Pancreas (tissue), 10 donors: Measurements from ENCODE around the gene ACKR3. TPM values are rescaled to one million over a fixed set of nuclear protein-coding genes. Genes with fewer than 3 reads are reported as not detected.
A peak's percentile ranks its signal among the peaks of the same experiment; 100 is the strongest.

ENCODE experiments used
- ATAC-seq, 4 donors: fragments of 200-7000 bp; cut with Tn5 transposase; one replicate each; pipeline versions ENCODE4 v1.8.0 to v1.9.1; 2020; ENCODE audit warnings: mild to moderate bottlenecking in 4 of 4, moderate library complexity in 4 of 4
- DNase-seq, 6 donors: peaks; one replicate each; pipeline ENCODE4 v3.0.0-alpha.2; 2020
- FAIRE-seq: peaks from 2 replicates; lab custom pipeline; 2012; peaks lifted over from hg19 to GRCh38; lab: Jason Lieb, UNC
- H3K27ac ChIP-seq, 4 donors: fragments of 200-600 bp; sonication (generic); 1 replicate in 3 of 4; 2 replicates in 1 of 4; pipeline versions ENCODE4 v1.5.0 to v1.8.0; 2020
- H3K27me3 ChIP-seq, 4 donors: fragments of 200-600 bp; one replicate each; pipeline ENCODE4 v1.8.0; 2021
- H3K36me3 ChIP-seq, 3 donors: fragments of 200-600 bp; sonication (generic) in 1 of 3; one replicate each; pipeline versions ENCODE4 v1.5.0 to v1.8.0; 2020 to 2021
- H3K4me1 ChIP-seq, 3 donors: fragments of 200-600 bp; one replicate each; pipeline ENCODE4 v1.8.0; 2021
- H3K4me3 ChIP-seq, 4 donors: fragments of 200-600 bp; sonication (generic) in 2 of 4; one replicate each; pipeline versions ENCODE4 v1.5.0 to v1.8.0; 2020 to 2021
- H3K9me3 ChIP-seq, 4 donors: fragments of 200-600 bp; one replicate each; pipeline ENCODE4 v1.8.0; 2021
- WGBS, 2 donors: extraction: QIAGEN DNeasy Blood & Tissue Kit; methylation state at CpG; one replicate each; pipeline ENCODE4 v1.1.7; 2013; 5-methylcytosine and 5-hydroxymethylcytosine counted together
- intact Hi-C, 3 donors: fragments of 100-400 bp; cut with DNase I; formaldehyde crosslinking; loops; one replicate each; pipeline versions ENCODE4 v1.11.1 to v1.14.2; 2022
- polyA plus RNA-seq, 2 donors: library from polyadenylated mRNA; stranded (reverse); fragments of 200-250 nt; gene quantifications; one replicate each; pipeline ENCODE4 v1.2.3, GENCODE V29; 2013
- total RNA-seq, 6 donors: library from RNA; stranded (reverse); fragmentation: NEBNext Ultra II Directional in 4 of 6; extraction: Animal tissue kit (Norgen Biotek cat#: 25700) in 4 of 6; gene quantifications; one replicate each; pipeline versions ENCODE4 v1.2.1 to v1.2.4, GENCODE V29; 2021 to 2023
- TF ChIP-seq, protein P1 (sequence below), 4 donors: fragments of 200-600 bp; sonication (generic) in 3 of 4; IDR thresholded peaks; one replicate each; pipeline versions ENCODE4 v1.5.0 to v1.8.0; 2021; ENCODE audit warnings: antibody characterized with exemption in 4 of 4
- donor health status: healthy with polysubstance abuse.
- donor health status: DM: no; HTN: no; CAD: no; lungs with moderate emphysema.
- donor health status: DM: no; HTN: no; CAD: no.
- donor health status: control.
- donor health status: control.
- donor health status: Bipolar disorder and iron deficiency.
- donor health status: DM: yes; HTN: yes; CAD: no.
- donor health status: DM: no; HTN: no; CAD: no.
- donor health status: DM: no; HTN: no; CAD: no.
- donor health status: DM: yes; HTN: yes; CAD: no.

The ACKR3 gene
- total and polyA plus RNA-seq, 8 donors, result 6.2 to 30.3 (median 12.9) TPM

DNA sequence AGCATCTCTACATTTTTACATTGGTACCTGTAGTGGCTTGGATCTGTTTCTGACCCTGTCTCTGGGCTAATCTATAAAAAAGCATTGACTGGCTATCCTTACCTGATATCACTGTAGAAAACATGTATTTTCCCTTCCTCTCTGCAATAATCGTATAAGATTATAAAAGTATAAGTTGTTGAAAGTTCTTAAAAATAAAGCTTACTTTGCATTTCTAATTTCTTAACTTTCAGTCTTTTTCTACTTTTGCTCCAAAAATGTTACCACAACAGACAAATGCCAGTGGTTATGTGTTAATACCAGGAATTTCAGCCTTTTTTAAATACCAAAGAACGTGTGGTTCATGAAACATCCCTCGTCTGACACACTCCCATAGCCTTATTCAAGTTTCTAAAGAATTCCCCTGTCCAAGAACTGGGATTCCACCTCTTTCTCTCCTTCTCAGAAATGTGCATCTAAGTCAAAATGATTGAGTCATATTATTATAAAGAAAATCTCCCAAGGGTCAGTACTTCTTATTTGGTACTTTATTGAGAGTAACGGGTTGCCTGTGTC, 28.5 kb upstream of the ACKR3 start:
- no peaks in the 10 kb centered on the region for H3K36me3 ChIP-seq
- no peaks in the 10 kb centered on the region for H3K9me3 ChIP-seq
- no peaks in the 10 kb centered on the region for H3K4me1 ChIP-seq
- intact Hi-C loops, result no loop called here
- H3K27ac ChIP-seq, result no peak overlapping the region
- no peaks in the 10 kb centered on the region for H3K27me3 ChIP-seq
- no peak for ATAC-seq
- TF ChIP-seq, protein P1, sequence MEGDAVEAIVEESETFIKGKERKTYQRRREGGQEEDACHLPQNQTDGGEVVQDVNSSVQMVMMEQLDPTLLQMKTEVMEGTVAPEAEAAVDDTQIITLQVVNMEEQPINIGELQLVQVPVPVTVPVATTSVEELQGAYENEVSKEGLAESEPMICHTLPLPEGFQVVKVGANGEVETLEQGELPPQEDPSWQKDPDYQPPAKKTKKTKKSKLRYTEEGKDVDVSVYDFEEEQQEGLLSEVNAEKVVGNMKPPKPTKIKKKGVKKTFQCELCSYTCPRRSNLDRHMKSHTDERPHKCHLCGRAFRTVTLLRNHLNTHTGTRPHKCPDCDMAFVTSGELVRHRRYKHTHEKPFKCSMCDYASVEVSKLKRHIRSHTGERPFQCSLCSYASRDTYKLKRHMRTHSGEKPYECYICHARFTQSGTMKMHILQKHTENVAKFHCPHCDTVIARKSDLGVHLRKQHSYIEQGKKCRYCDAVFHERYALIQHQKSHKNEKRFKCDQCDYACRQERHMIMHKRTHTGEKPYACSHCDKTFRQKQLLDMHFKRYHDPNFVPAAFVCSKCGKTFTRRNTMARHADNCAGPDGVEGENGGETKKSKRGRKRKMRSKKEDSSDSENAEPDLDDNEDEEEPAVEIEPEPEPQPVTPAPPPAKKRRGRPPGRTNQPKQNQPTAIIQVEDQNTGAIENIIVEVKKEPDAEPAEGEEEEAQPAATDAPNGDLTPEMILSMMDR (IDR thresholded peaks at IDR 0.05), result no peak
- no peak for DNase-seq
- FAIRE-seq, result no peak
- WGBS, 2 donors, result 67 to 72% methylated on average over 4 of the region's 4 CpGs
- no peak overlapping the region for H3K4me3 ChIP-seq

DNA sequence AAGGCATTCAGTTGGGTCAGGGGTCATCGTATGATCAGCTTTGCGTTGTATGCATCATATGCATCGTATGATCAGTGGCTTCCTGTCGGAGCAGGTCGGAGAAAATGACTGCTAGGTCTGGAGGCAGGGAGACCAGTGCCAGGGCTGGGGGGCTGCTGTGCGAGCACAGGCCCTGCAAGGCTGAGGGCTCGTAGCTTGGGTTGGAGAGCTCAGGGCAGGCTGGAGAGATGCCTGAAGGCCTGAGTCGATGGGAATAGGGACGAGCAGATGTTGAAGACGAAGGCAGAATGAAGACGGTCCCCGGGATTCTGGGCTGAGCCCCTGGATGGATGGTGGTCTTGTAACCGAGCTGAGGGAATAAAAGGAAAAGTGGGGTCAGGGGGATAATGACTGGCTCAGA, 25.3 kb upstream of the ACKR3 start:
- H3K36me3 ChIP-seq, result no peaks in the 10 kb centered on the region
- no peak for ATAC-seq
- H3K4me1 ChIP-seq, result no peaks in the 10 kb centered on the region
- H3K27ac ChIP-seq, result no peak overlapping the region
- intact Hi-C loops, result no loop called here
- DNase-seq, result no peak
- WGBS, 2 donors, result 85 to 94% methylated on average over 13 of the region's 13 CpGs
- no peak overlapping the region for H3K4me3 ChIP-seq
- no peak for FAIRE-seq
- H3K9me3 ChIP-seq, result no peaks in the 10 kb centered on the region
- TF ChIP-seq, protein P1 (IDR thresholded peaks at IDR 0.05), result no peak
- no peaks in the 10 kb centered on the region for H3K27me3 ChIP-seq

DNA sequence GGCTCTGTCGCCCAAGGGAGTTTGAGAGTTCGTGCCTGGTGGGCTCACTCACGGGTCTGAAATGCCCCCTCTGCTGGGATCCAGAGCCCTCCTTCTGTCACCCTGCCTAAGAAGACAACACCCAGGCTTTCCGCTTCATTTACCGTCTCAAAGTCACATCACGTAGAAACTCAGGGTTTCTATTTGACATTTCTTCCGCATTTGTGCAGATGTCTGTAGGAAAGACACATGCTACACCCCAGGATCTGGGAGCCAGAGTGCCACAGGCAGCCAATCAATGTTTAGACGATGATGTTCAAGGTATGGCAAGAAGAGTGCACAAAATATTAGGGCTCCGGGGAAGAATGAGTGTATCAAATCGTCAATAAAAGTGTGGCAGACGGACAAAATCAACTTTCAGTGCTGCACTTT, 24.4 kb upstream of the ACKR3 start:
- Histone ChIP-seq H3K4me1 (no peaks in the 10 kb centered on the region), H3K36me3 (no peaks in the 10 kb centered on the region), H3K9me3 (no peaks in the 10 kb centered on the region), H3K27me3 (no peaks in the 10 kb centered on the region), H3K4me3 (no peak overlapping the region), H3K27ac (no peak overlapping the region)
- TF ChIP-seq, protein P1 (IDR thresholded peaks at IDR 0.05), result no peak
- WGBS, 2 donors, result 82 to 88% methylated on average over 11 of the region's 11 CpGs
- DNase-seq, result no peak
- no peak for FAIRE-seq
- ATAC-seq, result no peak
- intact Hi-C loops, result no loop called here

GRCh38 chr2:236545814-236546480, 23.7 kb upstream of the ACKR3 start:
- FAIRE-seq, result no peak
- no peaks in the 10 kb centered on the region for H3K36me3 ChIP-seq
- TF ChIP-seq, protein P1 (IDR thresholded peaks at IDR 0.05), result no peak
- H3K27ac ChIP-seq, result no peak overlapping the region
- no peaks in the 10 kb centered on the region for H3K27me3 ChIP-seq
- no peaks in the 10 kb centered on the region for H3K9me3 ChIP-seq
- DNase-seq, result no peak
- no peaks in the 10 kb centered on the region for H3K4me1 ChIP-seq
- 69 to 76% methylated on average over 13 of the region's 13 CpGs for WGBS, 2 donors
- no peak overlapping the region for H3K4me3 ChIP-seq
- intact Hi-C loops, result no loop called here
- ATAC-seq, result peak in 1 of 4 donors; percentile 32

DNA sequence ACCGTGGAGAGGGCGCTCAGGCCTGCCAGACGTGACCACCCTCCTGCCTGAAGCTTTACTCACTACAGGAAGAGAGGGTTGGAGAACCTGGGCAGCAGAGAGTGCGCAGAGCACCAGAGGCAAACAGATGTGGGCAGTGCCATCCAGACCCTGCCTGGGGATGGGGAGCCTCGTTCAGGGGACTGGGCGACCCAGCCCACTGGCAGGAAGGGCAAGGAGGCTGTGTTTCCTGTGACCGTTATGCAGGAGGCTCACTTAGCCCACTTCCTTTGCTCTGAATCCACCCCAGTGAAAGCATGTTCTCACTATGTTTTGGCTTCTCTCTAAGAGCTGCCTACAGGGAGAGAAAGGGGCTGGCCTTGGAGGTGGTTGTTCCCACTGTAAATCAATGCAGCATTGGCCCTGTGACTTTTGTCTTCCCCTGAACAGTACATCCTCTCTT, 23.0 kb upstream of the ACKR3 start:
- FAIRE-seq (no peak), DNase-seq (no peak), ATAC-seq (no peak)
- Histone ChIP-seq H3K27me3 (no peaks in the 10 kb centered on the region), H3K4me1 (no peaks in the 10 kb centered on the region), H3K4me3 (no peak overlapping the region), H3K27ac (no peak overlapping the region), H3K36me3 (no peaks in the 10 kb centered on the region), H3K9me3 (no peaks in the 10 kb centered on the region)
- intact Hi-C loops, result no loop called here
- 82 to 87% methylated on average over 7 of the region's 7 CpGs for WGBS, 2 donors
- TF ChIP-seq, protein P1 (IDR thresholded peaks at IDR 0.05), result no peak
